ACHN (cell line): Measurements from ENCODE around the gene ERBB4.

Experiments
- DNase-seq: peaks from one replicate; pipeline ENCODE4 v3.0.0-alpha.2; 2015
- in situ Hi-C: cut with HindIII; loops from 2 replicates; pipeline ENCODE4 v1.10.0; 2017; ENCODE audit warnings: low sequenced_read_pairs, low pct_ligation_motif_present, low pct_unique_long_range_greater_than_20kb

The ERBB4 gene

DNA sequence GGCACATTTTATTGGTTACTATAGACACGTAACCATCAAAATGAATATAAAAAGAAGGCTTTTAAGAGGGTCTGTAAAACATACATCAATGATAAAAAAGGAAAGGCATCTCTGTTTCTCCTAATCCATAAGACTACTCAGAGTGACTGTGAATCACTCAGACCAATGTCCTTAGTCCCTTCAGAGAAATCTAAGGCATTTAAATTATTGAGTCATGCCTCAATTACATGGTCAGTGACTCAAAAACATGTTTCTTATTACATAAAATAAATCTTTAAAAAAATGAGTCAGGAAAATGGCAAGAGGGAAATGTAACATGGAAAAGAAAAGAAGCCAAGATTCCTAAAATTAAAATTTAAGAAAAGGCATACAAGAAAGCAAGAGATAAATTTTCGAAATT, 146.6 kb downstream of the ERBB4 start:
- DNase-seq = no peak
- in situ Hi-C loops = no loop called here

DNA sequence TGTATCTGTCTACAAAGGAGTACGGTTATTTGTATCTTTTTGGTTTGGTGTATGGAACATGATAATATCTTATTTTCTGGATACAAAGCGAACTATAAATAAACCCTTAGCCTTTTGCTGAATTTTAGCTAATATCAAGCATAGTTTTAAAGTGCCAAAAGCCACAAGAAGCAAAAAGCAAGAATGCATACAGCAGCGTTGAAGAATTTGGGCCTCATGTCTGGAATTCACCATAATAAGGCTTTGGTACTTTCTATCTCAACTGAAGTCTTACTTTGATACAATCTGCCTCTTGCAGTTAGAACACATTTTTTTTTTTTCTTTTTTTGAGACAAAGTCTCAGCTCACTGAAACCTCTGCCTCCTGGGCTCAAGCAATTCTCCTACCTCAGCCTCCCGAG, 151.5 kb downstream of the ERBB4 start:
- in situ Hi-C loops = no loop called here

DNA sequence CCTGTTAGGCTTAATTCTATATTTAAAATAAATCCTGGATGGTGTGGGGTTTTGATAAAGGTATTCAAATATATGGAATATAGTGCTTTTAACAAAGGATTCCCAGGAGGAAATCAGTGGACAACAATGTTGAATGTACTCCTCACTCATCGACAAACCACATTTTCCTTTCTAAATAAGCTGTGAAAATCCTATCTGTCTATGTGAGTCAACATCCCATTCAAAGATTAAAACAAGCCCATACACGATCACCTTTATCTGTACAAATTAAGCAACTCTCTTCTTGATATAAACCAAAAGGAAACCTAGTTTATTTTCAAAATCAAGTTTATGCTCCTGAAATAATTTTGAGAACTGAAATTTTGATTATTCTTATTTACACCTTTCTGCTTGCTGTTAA, 153.4 kb downstream of the ERBB4 start:
- in situ Hi-C loops = no loop called here
- no peak for DNase-seq

More for the DNA sequence above, 151.5 kb downstream of the ERBB4 start:
- no peak for DNase-seq

DNA sequence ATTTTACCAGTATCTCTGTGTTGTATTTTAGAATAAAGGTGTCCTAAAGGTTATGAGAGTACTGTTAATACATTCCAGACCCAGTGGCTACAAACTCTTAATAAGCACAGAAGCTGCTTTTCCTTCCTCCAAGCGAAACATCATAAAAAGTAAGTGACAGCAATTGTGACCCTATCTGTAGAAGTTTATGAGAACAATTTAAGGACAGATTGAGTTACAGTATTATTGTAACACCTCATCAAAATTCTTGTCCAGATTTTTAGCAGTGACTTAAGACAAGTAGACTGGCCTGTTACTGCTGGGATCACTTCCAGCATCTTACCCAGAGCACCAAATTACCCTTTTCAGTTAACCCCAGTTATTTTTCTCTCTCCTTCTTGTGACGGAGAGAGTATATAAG, 154.6 kb downstream of the ERBB4 start:
- in situ Hi-C loops = no loop called here
- no peak for DNase-seq

DNA sequence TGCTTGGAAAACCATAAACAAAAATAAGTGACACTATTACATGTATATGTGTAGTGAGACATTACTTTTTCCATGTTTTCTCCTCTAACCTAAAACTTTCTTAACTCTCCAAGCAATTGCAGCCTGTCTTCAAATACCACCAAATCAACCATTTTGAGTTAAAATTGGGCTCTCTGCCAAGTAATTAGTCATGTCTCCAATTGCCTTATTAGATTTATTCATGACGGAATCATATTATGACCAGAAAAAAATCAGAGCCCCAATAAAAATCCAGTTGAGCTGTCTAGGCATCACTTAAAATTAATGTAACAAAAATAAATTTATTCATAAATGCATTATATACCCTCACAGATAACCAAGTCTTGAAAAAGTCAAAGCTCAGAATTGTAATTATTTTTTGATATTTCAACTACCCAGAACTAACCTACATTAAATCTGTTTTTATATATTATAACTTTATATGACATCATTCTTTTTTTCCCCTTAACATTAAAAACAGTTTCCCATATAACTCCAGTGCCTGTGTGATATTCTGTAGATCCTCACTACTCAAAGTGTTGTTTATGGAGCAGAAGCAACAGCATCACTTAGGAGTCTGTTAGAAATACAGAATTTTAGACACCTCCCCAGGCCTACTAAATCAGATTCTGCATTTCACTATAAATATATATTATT, 157.0 kb downstream of the ERBB4 start:
- in situ Hi-C loops = no loop called here
- no peak for DNase-seq

DNA sequence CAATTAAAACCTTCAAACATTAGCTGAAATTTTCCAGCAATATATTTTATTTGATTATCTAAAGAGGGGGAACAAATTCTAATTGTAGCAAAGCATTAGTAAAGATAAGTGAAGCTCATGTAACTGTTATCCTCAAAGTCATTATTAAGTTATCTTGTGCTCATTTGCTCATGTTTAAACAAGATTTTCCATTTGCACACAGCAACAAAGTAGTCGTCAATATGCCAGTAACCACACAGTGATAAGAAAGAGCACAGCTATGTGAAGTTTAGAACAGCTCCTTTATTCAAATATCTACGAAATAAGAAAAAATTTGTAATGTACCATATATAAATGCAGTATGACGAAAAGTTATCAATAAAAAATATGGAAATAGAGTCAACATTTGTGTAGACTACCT, 159.5 kb downstream of the ERBB4 start:
- in situ Hi-C loops = no loop called here
- DNase-seq = no peak

DNA sequence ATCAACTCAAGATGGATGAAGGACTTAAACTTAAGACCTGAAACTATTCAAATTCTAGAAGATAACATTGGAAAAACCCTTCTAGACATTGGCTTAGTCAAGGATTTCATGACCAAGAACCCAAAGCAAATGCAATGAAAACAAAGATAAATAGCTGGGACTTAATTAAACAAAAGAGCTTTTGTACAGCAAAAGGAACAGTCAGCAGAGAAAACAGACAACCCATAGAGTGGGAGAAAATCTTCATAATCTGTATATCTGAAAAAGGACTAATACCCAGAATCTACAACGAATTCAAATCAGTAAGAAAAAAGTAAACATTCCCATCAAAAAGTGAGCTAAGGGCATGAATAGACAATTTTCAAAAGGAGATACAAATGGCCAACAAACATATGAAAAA, 171.2 kb downstream of the ERBB4 start:
- in situ Hi-C loops = no loop called here

DNA sequence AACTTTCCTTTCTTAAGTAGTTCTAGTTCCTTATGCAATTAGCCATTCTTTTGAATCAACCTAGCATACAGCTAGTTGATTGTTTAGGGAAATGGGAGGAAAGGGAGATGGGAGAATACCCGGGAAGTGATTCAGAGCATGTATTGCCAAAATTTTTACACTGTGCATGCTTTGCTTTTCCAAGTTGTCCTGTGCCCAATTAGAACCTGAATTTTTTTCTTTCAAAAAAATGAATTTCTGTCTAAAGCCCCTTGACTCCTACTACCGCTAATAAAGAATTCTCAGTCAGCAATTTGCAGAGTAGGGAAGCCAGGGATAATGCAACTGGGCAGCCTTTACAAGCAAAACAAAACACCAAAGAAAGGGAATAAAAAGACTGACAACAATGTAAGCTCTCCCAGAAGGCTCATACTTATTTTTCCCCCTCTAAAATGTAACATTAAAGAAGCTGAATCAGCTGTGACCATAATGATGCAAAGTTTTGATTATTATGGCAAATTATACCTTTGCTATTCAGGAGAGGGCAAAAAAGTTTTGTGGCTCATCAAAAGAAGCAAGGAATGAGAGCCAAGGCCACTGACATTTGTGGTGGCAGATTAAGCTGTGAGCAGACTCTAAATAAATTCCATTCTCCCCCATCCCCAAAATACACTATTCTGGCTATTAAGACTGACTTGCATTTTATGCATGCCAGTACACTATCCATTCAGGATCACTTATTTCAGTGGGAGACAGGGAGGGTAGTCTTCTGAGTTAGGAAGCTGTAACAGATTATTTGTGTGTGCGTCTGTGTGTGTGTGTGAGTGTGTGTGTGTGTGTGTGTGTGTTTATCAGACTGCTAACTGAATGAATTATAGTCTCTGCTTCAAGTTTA, 174.3 kb downstream of the ERBB4 start:
- in situ Hi-C loops = no loop called here
- no peak for DNase-seq

More for the DNA sequence above, 171.2 kb downstream of the ERBB4 start:
- no peak for DNase-seq

DNA sequence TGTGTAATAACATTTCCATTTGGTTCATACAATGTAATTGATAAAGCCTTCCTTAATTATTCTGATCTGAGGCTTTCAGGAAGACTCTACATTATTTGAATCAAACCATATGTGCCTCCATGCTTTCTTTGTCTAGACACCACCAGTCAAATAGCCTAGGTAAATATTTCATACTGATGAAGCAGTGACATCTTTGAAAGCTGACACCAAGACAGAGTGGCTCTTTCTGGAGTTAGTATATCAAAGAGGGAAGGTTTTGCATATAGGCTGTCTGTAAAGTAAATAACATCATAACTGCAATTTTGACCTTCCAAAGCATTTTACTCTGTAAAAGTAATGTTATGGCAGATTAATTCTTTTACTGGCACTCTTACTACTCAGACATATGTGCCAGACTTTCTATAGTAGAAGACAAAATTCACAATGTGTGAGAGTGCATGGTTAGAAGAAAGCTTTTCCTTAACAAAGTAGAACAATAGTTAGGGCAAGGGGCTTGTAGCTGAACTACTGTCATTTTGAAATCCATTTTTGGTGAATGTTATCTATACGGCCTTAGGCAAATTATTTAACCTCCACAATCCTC, 177.3 kb downstream of the ERBB4 start:
- no peak for DNase-seq
- in situ Hi-C loops = no loop called here

DNA sequence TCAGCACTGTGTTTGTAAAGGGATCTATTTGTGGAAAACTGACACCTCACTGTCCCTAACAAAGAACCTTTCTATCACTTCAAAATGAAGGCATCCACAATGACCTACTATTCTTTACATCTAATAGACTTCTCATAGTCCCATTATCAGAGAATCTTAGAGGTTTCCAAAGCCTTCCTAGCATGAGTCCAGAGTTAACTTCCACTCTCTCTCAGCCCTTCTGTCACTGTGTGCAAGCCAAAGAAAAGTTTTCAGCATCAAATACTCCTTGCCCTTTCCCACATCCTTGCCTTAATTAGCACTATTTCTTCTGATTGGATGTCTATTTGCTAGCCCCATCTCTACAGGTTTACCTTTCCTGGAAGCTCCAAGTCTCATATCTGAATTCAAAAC, 178.5 kb downstream of the ERBB4 start:
- in situ Hi-C loops = no loop called here
- DNase-seq = no peak

DNA sequence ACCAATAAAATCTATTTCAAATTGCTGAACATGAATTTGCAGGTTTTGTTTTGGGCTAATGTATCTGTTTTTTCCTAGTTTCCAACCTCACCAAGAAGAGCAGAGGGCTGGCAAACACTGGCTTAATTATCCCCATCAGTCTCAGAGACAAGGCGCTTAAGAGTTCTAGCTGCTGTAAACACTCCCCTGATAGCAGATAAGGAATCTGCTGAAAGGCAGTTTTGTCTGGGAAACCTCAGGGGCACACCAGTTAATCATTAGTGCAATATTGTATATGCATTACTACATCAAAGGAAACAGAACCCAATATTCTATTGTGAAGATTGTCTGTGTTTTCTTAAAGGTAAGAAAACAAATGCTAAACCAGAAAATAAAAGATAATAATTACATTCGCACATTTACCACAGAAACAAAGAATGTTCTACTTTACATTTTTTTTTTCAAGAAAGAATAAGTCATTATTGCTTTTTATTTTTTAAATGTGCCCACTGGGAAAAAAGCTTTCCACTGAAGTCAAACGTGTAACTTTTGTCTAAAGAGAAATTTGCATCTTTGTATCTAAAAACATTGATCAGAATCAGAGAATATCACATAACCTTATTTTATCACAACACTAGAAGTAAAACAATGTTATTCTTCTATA, 179.1 kb downstream of the ERBB4 start:
- DNase-seq = no peak
- in situ Hi-C loops = no loop called here

DNA sequence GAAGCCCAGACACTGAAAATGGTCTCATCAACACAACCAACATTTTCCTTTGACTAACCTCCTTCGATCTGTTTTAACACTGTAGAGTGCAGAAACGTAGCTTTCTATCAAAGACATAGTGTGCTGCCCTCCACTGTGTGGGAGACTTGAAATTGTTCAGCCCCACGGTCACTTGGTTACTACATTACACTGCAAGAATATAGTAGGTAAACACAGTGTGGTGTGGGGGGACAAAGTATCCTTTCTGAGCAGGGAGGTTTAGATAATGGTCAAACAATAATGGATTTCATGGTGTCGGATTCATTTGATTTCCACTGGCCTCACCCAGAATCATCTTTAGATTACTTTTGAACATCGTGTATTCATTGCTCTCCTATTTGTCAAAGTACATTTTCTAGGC, 181.0 kb downstream of the ERBB4 start:
- no peak for DNase-seq
- in situ Hi-C loops = no loop called here

DNA sequence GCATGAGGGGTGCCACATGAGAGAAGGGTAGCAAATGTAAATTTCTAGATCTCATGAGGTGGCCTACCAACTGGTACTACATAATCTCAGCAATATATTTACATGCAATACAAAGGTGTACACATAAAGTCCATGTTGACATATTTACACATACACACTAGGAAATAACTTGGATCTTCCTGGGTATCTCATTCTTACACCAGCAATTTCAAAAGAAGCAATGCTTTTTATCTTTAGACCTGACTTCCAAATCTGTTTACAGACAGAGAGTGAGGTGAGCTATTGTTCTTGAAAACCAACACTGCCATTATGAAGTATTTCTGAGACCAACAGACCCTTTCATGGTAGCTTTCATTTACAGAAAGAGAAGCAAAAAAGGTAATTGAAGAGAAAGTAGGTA, 184.2 kb downstream of the ERBB4 start:
- in situ Hi-C loops = no loop called here
- DNase-seq = no peak

DNA sequence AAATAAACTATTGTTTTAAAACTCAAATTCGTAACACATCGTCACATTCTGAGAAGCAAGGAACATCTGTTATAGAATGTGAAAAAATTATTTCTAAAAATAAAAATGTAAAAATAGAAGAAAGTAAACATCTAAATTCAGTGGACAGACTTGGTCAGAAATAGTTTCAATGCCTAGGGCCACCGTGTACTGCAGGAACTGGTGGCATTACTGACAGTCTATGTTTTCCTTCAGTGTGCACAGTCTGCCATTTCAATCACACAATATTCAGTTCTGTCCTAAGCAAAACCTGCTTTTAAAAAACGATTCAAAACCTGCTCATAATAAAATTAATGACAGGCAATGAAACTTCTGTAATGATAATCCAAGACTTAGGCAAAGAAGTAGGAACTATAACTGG, 190.1 kb downstream of the ERBB4 start:
- no peak for DNase-seq
- in situ Hi-C loops = no loop called here

DNA sequence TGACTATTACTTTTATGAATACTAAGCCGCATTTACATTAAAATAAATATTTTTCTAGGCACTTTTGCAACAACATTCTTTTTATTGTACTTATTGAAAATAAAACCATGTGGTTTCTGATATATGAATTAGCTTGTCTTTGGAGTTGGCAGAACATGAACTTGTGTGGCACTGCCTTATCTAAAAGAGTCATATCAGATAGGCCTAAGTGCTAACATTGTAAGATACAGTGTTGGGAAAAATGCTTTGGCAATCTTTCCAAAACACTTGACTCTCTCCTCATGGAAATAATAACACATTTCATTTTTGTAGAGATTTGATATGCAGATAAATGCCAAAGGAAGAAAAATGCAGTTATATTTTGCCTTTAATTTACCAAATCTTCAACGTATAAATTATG, 191.7 kb downstream of the ERBB4 start:
- in situ Hi-C loops = no loop called here
- no peak for DNase-seq

DNA sequence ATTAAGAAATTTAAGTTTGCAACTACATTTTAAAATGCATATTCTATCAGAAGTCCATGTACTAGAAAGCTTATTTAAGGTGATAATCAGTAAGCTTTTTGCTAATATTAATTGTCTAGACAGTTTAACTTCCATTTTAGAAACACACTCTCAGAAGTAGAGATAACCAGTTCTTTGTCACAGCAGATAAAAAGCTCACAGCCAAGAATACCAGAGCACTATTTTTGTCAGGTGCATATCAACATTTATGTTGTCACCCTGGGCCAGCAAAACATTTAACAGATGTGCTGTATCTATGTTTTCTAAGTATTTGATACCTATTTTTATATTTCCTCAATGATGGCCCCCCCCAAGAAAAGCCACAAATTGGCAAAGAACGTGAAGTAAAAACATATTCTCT, 192.6 kb downstream of the ERBB4 start:
- DNase-seq = no peak
- in situ Hi-C loops = no loop called here

DNA sequence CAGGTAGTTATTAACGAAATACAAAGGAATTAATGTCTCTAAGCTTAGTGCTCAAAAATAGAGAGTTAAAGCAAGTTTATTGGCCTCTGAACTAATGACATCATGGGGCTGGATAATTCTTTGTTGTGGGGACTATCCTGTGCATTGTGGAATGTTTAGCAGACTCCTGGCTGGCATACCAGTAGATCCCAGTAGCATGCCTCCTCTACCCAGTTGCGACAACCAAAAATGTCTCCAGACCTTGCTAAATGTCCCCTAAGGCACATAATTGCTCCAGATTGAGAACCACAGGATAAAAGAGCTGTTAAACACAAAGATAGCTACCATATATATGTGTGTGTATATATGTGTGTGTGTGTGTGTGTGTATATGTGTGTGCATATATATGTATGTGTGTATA, 194.5 kb downstream of the ERBB4 start:
- no peak for DNase-seq
- in situ Hi-C loops = no loop called here

DNA sequence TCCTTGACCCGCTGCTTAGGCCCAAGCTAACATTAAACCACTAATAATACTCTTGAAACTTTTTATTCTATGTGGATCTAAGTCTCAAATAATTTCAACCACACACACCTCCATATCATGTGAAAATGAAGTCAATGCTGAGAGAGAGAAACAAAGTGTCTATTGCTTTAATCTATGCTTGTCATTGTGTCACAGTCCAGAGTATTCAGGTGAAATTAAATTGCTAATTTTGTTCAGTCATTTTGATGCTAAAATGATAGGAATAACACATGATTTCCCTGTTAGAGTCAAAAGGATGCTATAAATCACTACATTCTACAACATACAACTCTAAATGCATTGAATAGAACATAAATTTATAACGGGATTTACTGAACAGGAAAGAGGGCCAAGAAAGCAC, 195.4 kb downstream of the ERBB4 start:
- DNase-seq = no peak
- in situ Hi-C loops = no loop called here
